Fibroblast of lung (primary cell): ENCODE measurements around the gene SFXN1.

ENCODE experiments used
- CTCF ChIP-seq, 2 donors: IDR thresholded peaks in 1 of 2; conservative IDR thresholded peaks in 1 of 2; 1 replicate in 1 of 2; 2 replicates in 1 of 2; pipeline ENCODE4 v1.5.1; 2011 to 2012; ENCODE audit warnings: low read length in 2 of 2, control low read depth in 1 of 2, inconsistent platforms in 1 of 2, low read depth in 1 of 2, mild to moderate bottlenecking in 1 of 2
- EZH2 ChIP-seq: IDR thresholded peaks from 2 replicates; pipeline ENCODE4 v1.5.1; 2012; ENCODE audit warnings: low read length, control low read depth, mild to moderate bottlenecking; ENCODE audit errors: missing control alignments

DNA sequence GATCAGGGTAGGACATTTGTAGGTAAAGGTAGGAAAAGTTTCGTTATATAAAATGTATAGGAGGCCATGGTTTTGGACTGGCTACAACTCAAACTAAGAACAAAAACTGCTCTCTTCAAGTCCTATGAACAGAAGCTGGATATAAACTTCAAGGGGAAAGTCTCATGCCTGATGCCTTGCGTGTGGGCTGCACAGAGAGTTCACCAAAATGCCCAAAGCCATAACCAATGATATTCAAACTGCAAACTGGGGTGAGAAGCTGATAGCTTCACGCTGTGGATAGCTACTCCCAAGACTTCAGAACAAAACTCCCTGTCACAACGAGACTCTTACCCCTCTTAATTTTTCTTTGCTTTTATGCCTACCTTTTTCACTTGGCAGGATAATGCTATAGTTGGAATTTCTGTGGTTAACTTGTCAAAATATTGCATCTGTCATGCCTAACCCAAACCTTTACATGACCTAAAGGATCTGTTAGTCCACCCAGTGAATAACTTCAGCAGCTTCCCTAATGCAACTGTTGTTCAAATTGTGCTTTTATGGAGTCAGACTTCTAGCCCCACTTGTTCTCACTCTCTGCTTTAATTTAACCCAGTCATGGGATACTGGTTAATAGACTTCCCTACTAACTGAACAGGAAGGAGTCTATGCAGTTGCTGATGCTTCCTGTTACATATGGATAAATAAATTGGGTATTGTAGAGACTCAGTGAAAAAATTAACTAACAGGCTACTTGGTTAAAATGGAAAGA lies 71.9 kb downstream of the SFXN1 start:
- no peak for TF ChIP-seq CTCF (conservative IDR thresholded peaks at IDR 0.05 in 1 of 2, IDR thresholded peaks at IDR 0.05 in 1 of 2; ENCODE audit: low read depth in 1 of 2, low read length in 2 of 2)
- TF ChIP-seq EZH2 = no peak
